ENCODE data around the gene PAIP2B. TPM values are rescaled to one million over a fixed set of nuclear protein-coding genes. Genes with fewer than 3 reads are reported as not detected.
"Not testable (repeated sequence)": the region's sequence is repeated elsewhere in the genome, so short reads cannot be mapped to it uniquely, and the experiment has no call there.

Gene PAIP2B
- total RNA-seq, 1 experiment from 2014 or later, result 2.2 TPM

- no peak for DNase-seq (ENCODE audit: low spot score)
Measured at GRCh38 chr2:71220743-71221142, 6.2 kb downstream of the PAIP2B start.

GRCh38 chr2:71216501-71216900, 10.4 kb downstream of the PAIP2B start:
- DNase-seq (ENCODE audit: low spot score), result no peak

DNA sequence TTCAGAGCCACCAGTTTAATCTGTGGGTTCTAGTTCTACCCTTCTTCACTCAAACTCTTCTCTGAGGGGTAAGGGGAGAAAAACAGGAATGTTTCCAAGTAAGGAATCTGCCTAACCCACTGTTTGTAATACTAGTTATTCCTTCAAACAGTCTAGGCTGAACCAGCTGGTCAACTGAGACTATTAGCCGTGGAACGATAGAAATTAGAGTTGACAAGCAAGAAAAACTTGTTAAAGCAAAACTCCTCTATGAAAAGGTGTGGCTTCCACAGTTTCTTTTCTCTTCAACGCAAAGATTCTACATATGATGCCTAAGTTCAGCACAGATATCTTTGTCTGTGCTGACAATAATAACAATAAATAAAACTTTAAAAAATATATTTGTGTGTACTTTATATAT, 11.5 kb downstream of the PAIP2B start:
- no peak for DNase-seq (ENCODE audit: low spot score)

DNA sequence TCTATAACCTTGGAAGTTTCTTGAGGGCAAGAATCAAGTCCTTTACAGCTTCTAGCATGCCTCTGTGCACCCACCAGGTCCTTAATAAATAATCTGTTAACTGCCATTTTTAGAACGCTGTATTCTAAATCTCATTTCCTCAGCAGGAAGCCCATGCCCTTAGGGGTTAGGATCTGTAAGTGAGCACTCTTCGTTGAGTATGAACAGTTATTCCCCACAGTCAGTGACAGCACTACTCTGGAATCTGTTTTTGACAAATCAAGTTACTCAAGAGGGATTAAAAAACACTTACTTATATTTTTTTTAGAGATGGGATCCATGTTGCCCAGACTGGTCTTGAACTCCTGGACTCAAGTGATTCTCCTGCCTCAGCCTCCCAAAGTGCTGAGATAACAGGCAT, 14.6 kb downstream of the PAIP2B start:
- DNase-seq (ENCODE audit: low spot score), result no peak

DNA sequence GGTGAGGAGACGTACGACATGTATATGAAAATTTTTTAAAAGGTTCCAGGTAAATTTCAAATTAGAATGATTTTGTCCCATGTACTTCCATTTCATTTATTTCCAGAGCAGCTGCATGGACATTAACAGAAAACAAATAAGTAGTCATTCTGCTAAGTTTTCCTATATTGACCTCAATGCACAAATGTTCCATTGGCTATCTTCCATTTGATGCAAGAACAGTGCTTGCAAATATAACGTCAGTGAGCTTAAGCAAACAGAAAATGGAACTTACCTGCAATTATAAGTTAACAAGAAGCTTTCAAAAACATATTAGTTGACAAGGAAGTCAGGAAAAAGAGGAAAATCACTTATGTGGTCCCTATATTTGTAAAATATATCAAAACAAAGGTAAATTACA, 16.6 kb downstream of the PAIP2B start:
- DNase-seq (ENCODE audit: low spot score), result no peak

GRCh38 chr2:71208756-71209155, 18.1 kb downstream of the PAIP2B start:
- DNase-seq (ENCODE audit: low spot score), result no peak

DNA sequence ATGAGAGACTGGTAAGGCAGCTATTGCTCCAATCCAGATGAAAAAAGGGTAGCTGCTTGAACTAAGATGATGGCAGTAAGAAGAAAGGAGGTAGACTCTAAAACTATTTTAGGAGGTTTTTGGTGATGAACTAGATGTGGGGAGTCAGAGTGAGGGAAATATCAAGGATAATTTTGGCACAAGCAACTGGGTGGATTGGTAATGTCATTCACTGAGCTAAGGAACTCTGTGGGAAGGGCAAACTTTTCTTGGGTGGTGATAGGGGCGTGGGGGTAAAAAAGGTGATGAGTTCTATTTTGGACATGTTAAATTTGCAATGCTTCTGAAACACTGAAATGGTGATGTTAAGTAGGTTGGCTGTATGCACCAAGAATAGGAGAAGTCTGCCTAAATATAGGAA, 19.3 kb downstream of the PAIP2B start:
- no peak for DNase-seq (ENCODE audit: low spot score)

GRCh38 chr2:71206271-71206670, 20.6 kb downstream of the PAIP2B start:
- DNase-seq (ENCODE audit: low spot score), result no peak

GRCh38 chr2:71191570-71191943, 35.3 kb downstream of the PAIP2B start:
- no peak for DNase-seq (ENCODE audit: low spot score)

DNA sequence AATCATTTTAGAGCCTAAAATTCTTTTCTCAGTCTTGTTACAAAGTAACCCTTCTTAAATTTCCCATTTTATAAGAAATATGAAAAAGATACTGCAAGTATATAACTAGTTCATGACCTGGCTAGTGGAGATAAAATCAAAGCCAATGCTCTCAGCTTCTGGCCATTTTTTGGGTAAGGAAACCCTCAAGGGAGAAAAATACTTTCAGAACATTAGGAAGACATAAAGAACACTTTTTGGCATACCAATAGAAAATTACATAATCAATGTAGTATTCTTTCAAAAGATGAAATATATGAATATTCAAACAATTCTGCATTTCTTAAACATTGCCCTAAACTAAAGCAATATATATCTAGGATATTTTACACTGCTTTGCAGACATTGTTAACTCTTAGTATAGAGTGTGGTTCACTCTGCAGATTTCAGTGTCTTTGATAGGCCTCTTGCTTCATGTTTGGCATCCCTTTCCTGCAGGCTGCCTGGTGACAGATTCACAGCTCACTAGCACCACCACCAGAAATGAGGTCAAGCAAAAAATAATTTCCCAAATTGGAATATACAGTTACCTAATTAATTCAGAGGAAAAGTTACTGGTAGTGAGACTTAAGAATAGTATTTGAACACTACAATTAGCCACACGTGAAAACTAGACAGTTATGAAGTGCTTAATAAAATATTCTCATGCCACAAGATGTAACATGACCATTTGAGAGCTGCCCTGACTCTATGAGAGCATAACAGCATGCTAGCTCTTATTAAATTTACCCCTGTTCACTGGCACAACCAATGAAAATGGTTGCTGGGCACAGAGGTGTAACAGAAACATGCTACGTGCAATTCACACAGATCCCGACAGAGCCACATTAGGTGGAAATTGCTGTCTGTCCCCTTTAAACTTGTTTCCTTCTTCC, 36.0 kb downstream of the PAIP2B start:
- peak; percentile 28 for DNase-seq (ENCODE audit: low spot score)

GRCh38 chr2:71187589-71187988, 39.3 kb downstream of the PAIP2B start:
- no peak for DNase-seq (ENCODE audit: low spot score)

GRCh38 chr2:71186973-71187372, 39.9 kb downstream of the PAIP2B start:
- no peak for DNase-seq (ENCODE audit: low spot score)

GRCh38 chr2:71183306-71184115, 43.4 kb downstream of the PAIP2B start:
- DNase-seq (ENCODE audit: low spot score), result not testable (repeated sequence)

- DNase-seq (ENCODE audit: low spot score), result no peak
Measured at GRCh38 chr2:71181316-71181715, 45.6 kb downstream of the PAIP2B start.

DNA sequence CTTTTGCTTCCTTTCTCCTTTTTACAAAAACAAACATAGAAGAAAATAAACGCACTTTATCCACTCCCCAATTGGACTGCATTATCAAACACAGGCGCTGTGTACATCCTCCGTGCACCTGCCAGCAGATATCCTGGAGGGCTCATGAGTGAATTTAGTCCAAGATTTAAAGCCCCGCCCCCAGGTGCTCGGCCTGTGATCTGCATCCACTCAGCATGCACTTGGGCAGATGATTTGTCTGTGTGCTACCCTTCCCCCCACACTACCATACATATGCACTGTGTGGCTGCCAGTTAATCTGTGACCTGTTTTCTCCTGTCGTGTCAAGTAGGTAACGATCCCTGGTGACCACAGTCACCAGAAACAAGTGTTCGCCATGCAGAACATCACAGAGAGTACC, 48.1 kb downstream of the PAIP2B start:
- not testable (repeated sequence) for DNase-seq (ENCODE audit: low spot score)

DNA sequence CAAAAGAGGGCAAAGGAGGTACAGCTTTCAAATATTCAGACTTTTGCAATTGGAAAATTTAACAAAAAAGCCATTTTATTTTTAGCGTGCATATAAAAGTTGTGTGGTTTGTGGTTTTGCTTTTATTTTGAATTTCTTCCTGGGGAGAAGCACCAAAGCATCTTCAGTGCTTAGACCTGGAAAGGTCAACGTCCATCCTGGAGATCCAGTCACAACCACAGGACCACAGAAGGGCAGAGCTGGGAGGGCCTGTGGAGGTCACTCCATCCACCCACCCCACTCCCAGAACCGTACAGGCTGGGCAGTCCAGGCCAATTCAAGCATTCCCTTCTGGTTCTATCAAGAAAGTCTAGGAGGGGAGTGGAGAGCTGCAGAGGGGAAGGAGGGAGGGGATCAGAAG, 52.7 kb downstream of the PAIP2B start:
- DNase-seq (ENCODE audit: low spot score), result no peak

- no peak for DNase-seq (ENCODE audit: low spot score)
Measured at GRCh38 chr2:71173096-71173495, 53.8 kb downstream of the PAIP2B start.

GRCh38 chr2:71166812-71167211, 60.1 kb downstream of the PAIP2B start:
- no peak for DNase-seq (ENCODE audit: low spot score)

DNA sequence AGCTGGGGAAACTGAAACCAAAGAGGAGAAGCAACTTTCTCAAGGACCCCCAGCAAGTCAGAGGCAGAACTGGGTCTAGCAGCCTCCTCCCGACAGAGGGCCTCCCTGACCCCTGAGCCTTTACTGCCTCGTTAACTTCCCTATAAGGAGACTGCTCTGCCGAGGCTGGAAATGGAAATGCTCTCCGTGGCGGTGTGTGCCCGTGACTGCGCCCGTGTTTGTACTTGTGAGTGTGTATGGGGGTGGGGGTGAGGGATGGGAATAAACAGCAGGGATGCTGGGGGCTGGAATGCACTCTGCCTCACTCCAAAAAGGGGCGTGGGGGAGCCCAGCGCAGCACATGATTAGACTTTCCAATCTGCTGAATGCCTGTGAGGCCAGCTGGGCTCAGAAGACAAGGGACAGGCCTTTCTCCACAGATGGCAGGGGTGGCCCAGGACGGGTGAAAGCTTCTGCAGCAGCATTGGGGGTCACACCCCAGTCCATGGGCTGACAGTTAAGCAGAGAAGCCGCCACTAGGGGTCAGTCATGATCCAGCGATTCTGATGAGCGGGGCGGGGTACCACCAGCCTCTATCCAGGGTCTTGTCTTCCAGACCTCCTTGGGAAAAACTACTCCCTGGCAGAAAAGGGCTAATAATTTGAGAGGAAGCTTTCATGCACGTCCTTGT, 69.6 kb downstream of the PAIP2B start:
- peak; percentile 71 for DNase-seq (ENCODE audit: low spot score)

- DNase-seq (ENCODE audit: low spot score), result no peak
Measured at GRCh38 chr2:71156573-71156972, 70.3 kb downstream of the PAIP2B start.

GRCh38 chr2:71155846-71156245, 71.1 kb downstream of the PAIP2B start:
- DNase-seq (ENCODE audit: low spot score), result no peak

- peak; percentile 68 for DNase-seq (ENCODE audit: low spot score)
Measured at GRCh38 chr2:71154798-71155197, 72.1 kb downstream of the PAIP2B start.

Data from HT-29 (cell line).